GM12891 (cell line): ENCODE results near the gene OR51G2.

Experiments
- DNase-seq: peaks from one replicate; pipeline ENCODE4 v3.0.0; 2011; ENCODE audit warnings: low spot score; ENCODE audit not compliant: insufficient read length
- FAIRE-seq: peaks from 2 replicates; lab custom pipeline; 2011; peaks lifted over from hg19 to GRCh38; lab: Jason Lieb, UNC
- PAX5 ChIP-seq: IDR thresholded peaks from 2 replicates; pipeline ENCODE4 v1.6.1; 2011; ENCODE audit warnings: low read length, moderate library complexity, mild to moderate bottlenecking; ENCODE audit not compliant: insufficient read depth, severe bottlenecking
- POLR2A ChIP-seq: IDR thresholded peaks from 2 replicates; pipeline ENCODE4 v1.6.1; 2011; ENCODE audit warnings: low read depth, low read length, control low read depth
- POLR2AphosphoS5 ChIP-seq: IDR thresholded peaks from 2 replicates; pipeline ENCODE4 v1.6.1; 2011; ENCODE audit warnings: low read depth, low read length, control low read depth
- POU2F2 ChIP-seq: IDR thresholded peaks from 2 replicates; pipeline ENCODE4 v1.6.1; 2011; ENCODE audit warnings: low read depth, mild to moderate bottlenecking, control low read depth, low read length, moderate library complexity
- SPI1 ChIP-seq: IDR thresholded peaks from 2 replicates; pipeline ENCODE4 v1.6.1; 2011; ENCODE audit warnings: low read depth, low read length, control low read depth
- TAF1 ChIP-seq: IDR thresholded peaks from 2 replicates; pipeline ENCODE4 v1.6.1; 2011; ENCODE audit warnings: low read depth, low read length, control low read depth

The OR51G2 gene

DNA sequence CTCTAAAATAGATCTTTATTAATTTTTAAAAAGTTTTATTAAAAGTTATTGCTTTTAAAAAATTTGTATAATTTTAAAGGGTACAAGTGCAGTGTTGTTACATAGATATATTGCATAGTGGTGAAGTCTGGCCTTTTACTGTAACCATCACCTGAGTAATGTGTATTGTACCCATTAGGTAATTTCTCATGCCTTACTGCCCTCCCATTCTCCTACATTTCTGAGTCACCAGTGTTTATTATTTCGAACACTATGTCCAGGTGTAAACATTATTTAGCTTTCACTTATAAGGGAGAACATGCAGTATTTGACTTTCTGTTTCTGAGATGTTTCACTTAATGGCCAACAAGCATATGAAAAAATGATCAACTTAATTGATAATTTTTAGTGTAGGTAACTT, 2.6 kb upstream of the OR51G2 start:
- FAIRE-seq, result no peak
- DNase-seq, result no peak
- TF ChIP-seq POU2F2, result no peak
- no peak for TF ChIP-seq POLR2AphosphoS5
- no peak for TF ChIP-seq TAF1
- no peak for TF ChIP-seq PAX5
- no peak for TF ChIP-seq POLR2A
- TF ChIP-seq SPI1, result no peak

DNA sequence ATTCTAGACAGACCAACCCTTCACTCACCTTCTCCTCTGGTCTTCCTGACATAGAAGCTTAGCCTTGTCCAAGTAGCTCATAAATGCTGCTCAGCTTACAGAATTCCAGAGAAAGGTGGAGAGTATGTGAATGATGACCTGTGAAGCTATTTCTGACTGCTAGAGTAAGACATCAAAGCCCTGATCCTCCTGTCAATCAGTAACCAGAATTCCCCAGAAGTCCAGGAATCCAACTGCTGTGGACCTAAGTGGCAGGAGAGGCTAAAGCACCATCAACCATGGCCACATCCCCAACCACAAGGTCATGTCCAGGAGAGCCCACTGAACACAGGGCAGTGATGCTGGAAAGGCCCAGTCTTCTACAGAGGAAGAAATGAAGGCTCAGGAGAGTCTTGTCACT, 2.6 kb downstream of the OR51G2 start:
- DNase-seq (no peak), FAIRE-seq (no peak)
- TF ChIP-seq PAX5 (no peak), POLR2A (no peak), TAF1 (no peak), POLR2AphosphoS5 (no peak), POU2F2 (no peak), SPI1 (no peak)

DNA sequence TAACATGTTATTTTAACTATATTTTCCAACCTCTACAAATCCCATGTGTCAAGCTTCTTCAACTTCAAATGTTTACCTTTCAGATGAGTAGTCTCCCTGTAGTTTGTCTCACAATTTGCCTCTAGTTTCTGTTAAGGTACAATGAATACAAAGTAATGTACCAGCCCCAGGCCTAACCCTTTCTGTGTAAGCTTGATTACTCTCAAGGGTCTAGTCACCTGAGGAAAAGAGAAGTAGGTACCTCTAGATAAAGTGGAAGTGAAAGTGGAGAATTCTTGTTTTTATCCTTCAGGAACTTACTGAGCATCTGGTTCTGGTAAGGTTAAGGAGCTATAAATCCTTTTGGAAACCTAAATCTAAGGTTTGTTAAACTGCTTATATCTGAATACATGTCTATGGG, 15.7 kb downstream of the OR51G2 start, which contains the start of gene OR51A7:
TSS of gene OR51A7 (plus strand) at position 300 of the 400 bp plus-strand sequence. CDS start 3,587 bp downstream, outside the sequence.
- TF ChIP-seq PAX5, result no peak
- peak; percentile 10; the same call in 1 of the 2 replicates for TF ChIP-seq SPI1
- FAIRE-seq (no peak), DNase-seq (no peak)

DNA sequence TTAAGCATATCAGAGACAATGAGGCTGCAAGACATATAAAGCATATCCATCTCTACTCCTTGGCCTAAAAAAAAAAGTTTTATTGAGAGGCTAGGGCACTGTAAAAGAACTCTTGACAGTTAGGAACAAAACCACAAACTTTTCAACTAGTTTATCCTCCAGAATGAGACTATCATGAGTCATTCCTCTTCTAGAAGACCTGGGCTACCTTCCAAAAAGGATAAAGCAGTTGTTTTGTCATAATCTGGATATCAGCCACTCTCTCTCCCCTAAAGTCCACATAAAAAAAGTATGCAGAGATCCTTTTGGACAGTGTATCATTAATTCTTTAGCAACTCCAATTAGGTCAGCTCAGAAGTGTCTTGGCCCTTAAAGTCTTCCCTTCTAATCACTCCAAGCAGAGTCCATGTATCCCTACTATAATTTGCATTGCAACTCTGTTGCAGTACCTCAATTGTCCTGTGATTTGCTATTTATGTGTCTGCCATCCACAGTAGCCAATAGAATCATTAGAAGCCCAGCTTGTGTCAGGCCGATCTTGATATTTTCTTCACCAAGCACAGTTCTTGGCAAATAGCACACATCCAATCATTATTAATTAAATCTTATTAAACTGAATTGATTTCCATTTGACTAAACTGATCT, 27.0 kb downstream of the OR51G2 start:
- TF ChIP-seq SPI1, result no peak
- TF ChIP-seq POLR2AphosphoS5, result no peak
- TF ChIP-seq TAF1, result no peak
- TF ChIP-seq POLR2A, result no peak
- TF ChIP-seq PAX5, result no peak
- TF ChIP-seq POU2F2, result no peak
- DNase-seq (no peak), FAIRE-seq (no peak)

DNA sequence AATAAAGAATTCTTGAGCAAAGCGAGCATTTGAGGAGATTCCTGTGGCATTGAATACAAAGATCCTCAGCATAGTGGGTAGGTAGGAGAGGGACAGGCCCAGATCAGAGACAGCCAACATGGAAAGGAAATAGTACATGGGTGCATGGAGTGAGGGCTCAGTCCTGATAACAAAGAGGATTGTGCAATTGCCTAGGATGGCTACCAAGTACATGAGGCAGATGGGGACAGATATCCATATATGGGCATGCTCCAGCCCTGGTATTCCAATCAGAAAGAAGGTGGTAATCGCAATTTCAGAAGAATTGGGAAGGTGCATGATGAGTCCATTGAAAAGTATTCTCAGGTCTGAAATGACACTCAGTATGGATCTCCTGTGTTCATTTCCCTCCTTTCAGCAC, 28.9 kb downstream of the OR51G2 start:
- TF ChIP-seq POU2F2 (no peak), PAX5 (no peak), TAF1 (no peak), SPI1 (no peak), POLR2AphosphoS5 (no peak), POLR2A (no peak)
- FAIRE-seq (no peak), DNase-seq (no peak)

DNA sequence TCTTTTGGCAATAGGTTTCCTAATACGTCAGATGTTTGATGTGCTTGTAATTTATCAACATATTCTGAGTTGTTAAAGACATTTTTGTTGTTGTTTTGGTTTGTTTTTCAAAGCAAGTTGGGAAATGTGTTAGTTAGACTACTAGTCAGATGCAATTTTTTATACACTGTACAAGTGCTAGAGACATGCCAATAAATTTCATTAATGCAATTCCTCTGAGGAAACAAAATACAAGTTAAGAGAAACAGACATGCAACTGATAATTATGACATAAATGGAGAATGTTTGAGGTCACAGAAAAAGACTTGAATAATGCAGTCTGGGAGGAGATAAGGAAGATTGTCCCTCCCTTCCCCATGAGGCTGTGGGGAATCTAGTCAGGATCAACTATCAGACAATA, 31.6 kb downstream of the OR51G2 start:
- DNase-seq, result no peak
- TF ChIP-seq PAX5, result no peak
- TF ChIP-seq POU2F2, result no peak
- no peak for TF ChIP-seq TAF1
- no peak for TF ChIP-seq POLR2AphosphoS5
- TF ChIP-seq SPI1, result no peak
- TF ChIP-seq POLR2A, result no peak
- no peak for FAIRE-seq

DNA sequence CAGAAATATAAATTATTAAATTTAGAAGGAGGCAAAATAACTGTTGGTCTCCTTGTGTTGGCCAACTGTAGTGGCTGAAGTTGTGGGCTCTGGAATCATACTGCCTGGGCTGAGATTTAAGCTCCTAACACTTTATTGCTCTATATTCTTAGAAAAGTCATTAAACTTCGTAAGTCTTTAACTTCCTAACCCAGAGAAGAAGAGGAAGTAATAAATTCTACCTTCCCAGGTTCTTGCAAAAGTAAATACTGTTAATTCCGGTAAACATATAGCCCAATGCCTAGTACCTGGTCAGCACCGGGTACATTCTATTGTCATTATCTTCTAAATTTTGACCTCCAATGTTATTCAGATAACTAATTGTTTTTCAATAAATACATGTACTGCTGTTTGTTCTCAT, 33.0 kb downstream of the OR51G2 start:
- TF ChIP-seq POU2F2 (no peak), SPI1 (no peak), POLR2A (no peak), TAF1 (no peak), PAX5 (no peak), POLR2AphosphoS5 (no peak)
- DNase-seq, result no peak
- no peak for FAIRE-seq

DNA sequence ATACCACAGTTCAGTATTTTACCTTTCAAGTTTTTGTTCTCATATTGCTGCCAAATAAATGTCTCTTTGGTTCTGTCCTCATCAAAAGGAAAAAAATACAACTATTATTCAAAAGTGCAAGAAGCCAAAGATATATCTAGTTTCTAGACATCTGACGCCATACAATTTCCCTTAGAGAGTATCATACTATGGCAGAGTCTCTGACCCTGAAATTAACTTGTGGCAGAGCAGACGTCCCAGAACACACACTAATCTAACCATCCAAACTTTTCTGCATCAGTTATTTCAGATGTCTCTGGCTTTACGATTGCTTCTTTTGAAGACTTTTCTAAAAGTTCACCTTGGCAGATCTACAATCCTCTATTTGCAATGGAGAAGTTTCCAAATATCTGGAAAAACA, 34.8 kb downstream of the OR51G2 start:
- no peak for FAIRE-seq
- DNase-seq, result no peak
- TF ChIP-seq SPI1 (no peak), POLR2AphosphoS5 (no peak), POU2F2 (no peak), TAF1 (no peak), POLR2A (no peak), PAX5 (no peak)

DNA sequence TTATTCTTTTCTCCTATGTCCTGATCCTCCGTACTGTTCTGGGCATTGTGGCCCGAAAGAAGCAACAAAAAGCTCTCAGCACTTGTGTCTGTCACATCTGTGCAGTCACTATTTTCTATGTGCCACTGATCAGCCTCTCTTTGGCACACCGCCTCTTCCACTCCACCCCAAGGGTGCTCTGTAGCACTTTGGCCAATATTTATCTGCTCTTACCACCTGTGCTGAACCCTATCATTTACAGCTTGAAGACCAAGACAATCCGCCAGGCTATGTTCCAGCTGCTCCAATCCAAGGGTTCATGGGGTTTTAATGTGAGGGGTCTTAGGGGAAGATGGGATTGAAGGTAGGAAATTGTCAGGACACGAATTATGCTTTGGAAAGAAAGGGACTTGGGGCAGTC, 36.6 kb downstream of the OR51G2 start:
- DNase-seq (no peak), FAIRE-seq (no peak)
- TF ChIP-seq TAF1 (no peak), PAX5 (no peak), POU2F2 (no peak)

DNA sequence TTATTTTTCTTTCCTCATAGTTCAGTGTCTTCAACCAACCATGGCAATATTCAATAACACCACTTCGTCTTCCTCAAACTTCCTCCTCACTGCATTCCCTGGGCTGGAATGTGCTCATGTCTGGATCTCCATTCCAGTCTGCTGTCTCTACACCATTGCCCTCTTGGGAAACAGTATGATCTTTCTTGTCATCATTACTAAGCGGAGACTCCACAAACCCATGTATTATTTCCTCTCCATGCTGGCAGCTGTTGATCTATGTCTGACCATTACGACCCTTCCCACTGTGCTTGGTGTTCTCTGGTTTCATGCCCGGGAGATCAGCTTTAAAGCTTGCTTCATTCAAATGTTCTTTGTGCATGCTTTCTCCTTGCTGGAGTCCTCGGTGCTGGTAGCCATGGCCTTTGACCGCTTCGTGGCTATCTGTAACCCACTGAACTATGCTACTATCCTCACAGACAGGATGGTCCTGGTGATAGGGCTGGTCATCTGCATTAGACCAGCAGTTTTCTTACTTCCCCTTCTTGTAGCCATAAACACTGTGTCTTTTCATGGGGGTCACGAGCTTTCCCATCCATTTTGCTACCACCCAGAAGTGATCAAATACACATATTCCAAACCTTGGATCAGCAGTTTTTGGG, 37.2 kb downstream of the OR51G2 start, which contains the start of gene OR51T1:
TSS of gene OR51T1 (plus strand) at position 41 of the 641 bp plus-strand sequence. CDS start at position 41, 0 bp downstream.
- TF ChIP-seq POLR2A (no peak), SPI1 (no peak), POLR2AphosphoS5 (no peak), TAF1 (no peak), POU2F2 (no peak), PAX5 (no peak)

More for the DNA sequence above, 37.2 kb downstream of the OR51G2 start, which contains the start of gene OR51T1:
- FAIRE-seq (no peak), DNase-seq (no peak)
